Right lobe of liver (tissue), 6 donors: ENCODE data around the gene NR0B1. TPM values are rescaled to one million over a fixed set of nuclear protein-coding genes. Genes with fewer than 3 reads are reported as not detected.

ENCODE experiments used
- ATAC-seq, 4 donors: fragments of 200-7000 bp; cut with Tn5 transposase; one replicate each; pipeline ENCODE4 v1.9.1; 2020; ENCODE audit warnings: mild to moderate bottlenecking in 4 of 4, moderate library complexity in 4 of 4
- DNase-seq, 3 donors: peaks; one replicate each; pipeline ENCODE4 v3.0.0-alpha.2; 2020
- H3K27ac ChIP-seq, 3 donors: fragments of 200-600 bp; one replicate each; pipeline ENCODE4 v1.8.0; 2022
- H3K27me3 ChIP-seq, 2 donors: fragments of 200-600 bp; one replicate each; pipeline ENCODE4 v1.8.0; 2022
- H3K36me3 ChIP-seq, 4 donors: fragments of 200-600 bp; sonication (generic) in 1 of 4; one replicate each; pipeline versions ENCODE4 v1.5.1 to v1.8.0; 2017 to 2022; ENCODE audit warnings: control low read depth in 1 of 4
- H3K4me1 ChIP-seq, 4 donors: fragments of 200-600 bp; sonication (generic) in 1 of 4; one replicate each; pipeline versions ENCODE4 v1.5.1 to v1.8.0; 2017 to 2022; ENCODE audit warnings: control low read depth in 1 of 4
- H3K4me3 ChIP-seq, 3 donors: fragments of 200-600 bp; one replicate each; pipeline ENCODE4 v1.8.0; 2022
- H3K9me3 ChIP-seq, 4 donors: fragments of 200-600 bp; sonication (generic) in 1 of 4; one replicate each; pipeline versions ENCODE4 v1.5.1 to v1.8.0; 2017 to 2022; ENCODE audit warnings: control low read depth in 1 of 4
- POLR2A ChIP-seq: fragments of 450-650 bp; IDR thresholded peaks from one replicate; pipeline ENCODE4 v1.6.1; 2017; ENCODE audit warnings: antibody characterized with exemption, mild to moderate bottlenecking
- WGBS: methylation state at CpG from one replicate; pipeline ENCODE4 v1.1.6; 2018; ENCODE audit warnings: low coverage, low lambda C conversion rate; ENCODE audit not compliant: insufficient coverage; ENCODE audit errors: missing lambda C conversion rate; 5-methylcytosine and 5-hydroxymethylcytosine counted together
- intact Hi-C, 2 donors: fragments of 100-400 bp; cut with DNase I; formaldehyde crosslinking; loops; one replicate each; pipeline versions ENCODE4 v1.11.2 to v1.14.1; 2022
- total RNA-seq, 6 experiments: library from RNA; depleted of rRNA in 2 of 6; stranded (reverse); fragments of >200 nt in 2 of 6; fragmentation: NEBNext Ultra II Directional in 3 of 6; extraction: Animal tissue kit (Norgen Biotek cat#: 25700) in 3 of 6; gene quantifications; one replicate each; pipeline versions ENCODE4 v1.1.0 to v1.2.4, GENCODE V29; 2016 to 2023
- TF ChIP-seq, protein P1 (sequence below), 4 donors: fragments of 200-600 bp in 3 of 4; fragments of 450-650 bp in 1 of 4; IDR thresholded peaks; one replicate each; pipeline versions ENCODE4 v1.5.1 to v1.8.0; 2016 to 2022; ENCODE audit warnings: antibody characterized with exemption in 4 of 4, mild to moderate bottlenecking in 2 of 4
- donor health status: DM: no; HTN: yes; CAD: no.
- donor health status: DM: no; HTN: no; CAD: no.
- donor health status: DM: no; HTN: no; CAD: no.
- donor health status: DM: no; HTN: yes; CAD: no.
- donor health status: DM: no; HTN: yes; CAD: no.

The NR0B1 gene
- total RNA-seq, 6 experiments from 2014 or later = not detected

DNA sequence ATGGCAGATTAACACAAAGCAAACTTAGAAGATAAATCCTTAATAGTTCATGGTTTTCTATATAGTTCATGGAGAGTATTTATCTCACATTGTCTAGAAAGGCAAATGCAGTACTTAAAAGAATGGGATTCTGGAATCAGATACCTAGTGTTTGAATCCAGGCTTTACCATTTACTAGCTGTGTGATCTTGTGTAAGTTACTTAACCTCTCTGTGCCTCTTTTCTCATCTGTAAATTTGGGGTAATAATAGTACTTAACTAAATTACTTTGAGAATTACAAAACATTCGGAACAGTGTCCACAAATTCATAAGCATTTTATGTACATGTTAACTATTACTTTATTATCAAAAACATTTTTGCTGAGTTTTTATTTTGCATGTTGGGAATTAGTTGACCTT is 46.4 kb downstream of the NR0B1 start:
- intact Hi-C loops = no loop called here
- Histone ChIP-seq H3K4me3 (no peak overlapping the region), H3K4me1 (no peaks in the 10 kb centered on the region), H3K27me3 (peaks cover 0 to 4% of the 10 kb centered on the region in 2 donors), H3K9me3 (no peaks in the 10 kb centered on the region), H3K36me3 (no peaks in the 10 kb centered on the region), H3K27ac (no peak overlapping the region)
- no peak for ATAC-seq
- DNase-seq = no peak
- TF ChIP-seq POLR2A = no peak
- TF ChIP-seq, protein P1, sequence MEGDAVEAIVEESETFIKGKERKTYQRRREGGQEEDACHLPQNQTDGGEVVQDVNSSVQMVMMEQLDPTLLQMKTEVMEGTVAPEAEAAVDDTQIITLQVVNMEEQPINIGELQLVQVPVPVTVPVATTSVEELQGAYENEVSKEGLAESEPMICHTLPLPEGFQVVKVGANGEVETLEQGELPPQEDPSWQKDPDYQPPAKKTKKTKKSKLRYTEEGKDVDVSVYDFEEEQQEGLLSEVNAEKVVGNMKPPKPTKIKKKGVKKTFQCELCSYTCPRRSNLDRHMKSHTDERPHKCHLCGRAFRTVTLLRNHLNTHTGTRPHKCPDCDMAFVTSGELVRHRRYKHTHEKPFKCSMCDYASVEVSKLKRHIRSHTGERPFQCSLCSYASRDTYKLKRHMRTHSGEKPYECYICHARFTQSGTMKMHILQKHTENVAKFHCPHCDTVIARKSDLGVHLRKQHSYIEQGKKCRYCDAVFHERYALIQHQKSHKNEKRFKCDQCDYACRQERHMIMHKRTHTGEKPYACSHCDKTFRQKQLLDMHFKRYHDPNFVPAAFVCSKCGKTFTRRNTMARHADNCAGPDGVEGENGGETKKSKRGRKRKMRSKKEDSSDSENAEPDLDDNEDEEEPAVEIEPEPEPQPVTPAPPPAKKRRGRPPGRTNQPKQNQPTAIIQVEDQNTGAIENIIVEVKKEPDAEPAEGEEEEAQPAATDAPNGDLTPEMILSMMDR (IDR thresholded peaks at IDR 0.05) = no peak
- 29% methylated on average over 1 of the region's 1 CpG for WGBS

DNA sequence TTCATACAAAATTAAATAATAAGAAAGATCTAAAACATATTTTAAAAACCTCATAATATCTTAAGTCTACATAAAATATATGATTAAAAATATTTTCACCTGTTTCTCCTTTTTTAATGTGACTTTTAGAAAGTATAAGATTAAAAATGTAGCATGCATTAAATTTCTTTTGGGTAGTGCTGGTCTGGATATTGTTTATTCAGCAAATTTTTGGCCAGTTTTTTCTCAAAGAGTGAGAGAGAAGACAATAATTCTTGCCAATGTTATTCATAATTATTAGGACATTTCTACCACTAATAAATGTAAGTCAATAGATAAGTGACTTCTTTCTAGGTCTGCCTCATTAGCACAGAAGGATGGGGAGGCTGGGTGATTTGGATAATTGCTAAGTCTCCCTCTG is 48.2 kb downstream of the NR0B1 start:
- DNase-seq (no peak), ATAC-seq (no peak)
- no peaks in the 10 kb centered on the region for H3K4me1 ChIP-seq
- no peak overlapping the region for H3K4me3 ChIP-seq
- intact Hi-C loops = no loop called here
- TF ChIP-seq, protein P1 (IDR thresholded peaks at IDR 0.05) = no peak
- no peak for TF ChIP-seq POLR2A
- H3K27me3 ChIP-seq = peaks cover 0 to 4% of the 10 kb centered on the region in 2 donors
- H3K36me3 ChIP-seq = no peaks in the 10 kb centered on the region
- no peak overlapping the region for H3K27ac ChIP-seq
- H3K9me3 ChIP-seq = no peaks in the 10 kb centered on the region

DNA sequence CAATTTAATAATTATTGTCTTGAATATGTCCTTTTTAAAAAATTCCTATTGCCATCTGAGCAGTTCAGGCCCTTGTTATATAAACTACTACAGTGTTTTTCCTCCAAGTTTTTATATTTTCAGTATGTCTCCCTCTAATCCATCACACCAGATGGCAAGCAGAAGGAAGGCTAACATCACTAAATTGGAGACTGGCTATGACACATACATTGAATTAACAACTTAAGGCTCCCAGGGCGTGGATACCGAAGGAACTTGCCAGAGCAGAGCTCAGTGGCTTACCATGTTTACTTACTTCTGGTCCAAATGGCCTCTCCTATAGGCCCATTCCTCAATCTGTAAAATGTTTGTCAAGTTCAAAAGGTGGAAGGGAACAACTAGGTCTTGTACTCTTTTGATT is 49.3 kb downstream of the NR0B1 start:
- ATAC-seq = no peak
- peaks cover 0 to 4% of the 10 kb centered on the region in 2 donors for H3K27me3 ChIP-seq

More for the DNA sequence above, 49.3 kb downstream of the NR0B1 start:
- no peaks in the 10 kb centered on the region for H3K4me1 ChIP-seq
- H3K9me3 ChIP-seq = no peaks in the 10 kb centered on the region
- intact Hi-C loops = no loop called here
- H3K4me3 ChIP-seq = no peak overlapping the region
- H3K27ac ChIP-seq = no peak overlapping the region
- 44% methylated on average over 2 of the region's 2 CpGs for WGBS
- TF ChIP-seq, protein P1 (IDR thresholded peaks at IDR 0.05) = no peak
- TF ChIP-seq POLR2A = no peak
- H3K36me3 ChIP-seq = no peaks in the 10 kb centered on the region
- DNase-seq = no peak

Other genes starting within 250 kb of the NR0B1 start
- not detected for gene MAGEB2, start 93.8 kb downstream of the NR0B1 start, total RNA-seq
- gene MAGEB3, start 78.7 kb downstream of the NR0B1 start, total RNA-seq = not detected
- not detected for gene MAGEB4, start 67.4 kb downstream of the NR0B1 start, total RNA-seq
- not detected for gene MAGEB1, start 62.2 kb downstream of the NR0B1 start, total RNA-seq